K562 (cell line): ENCODE measurements around the gene ARMC9. TPM values are rescaled to one million over a fixed set of nuclear protein-coding genes. Genes with fewer than 3 reads are reported as not detected.

ENCODE experiments used
- CHD2 ChIP-seq: IDR thresholded peaks from 2 replicates; pipeline ENCODE4 v1.6.1; 2011; ENCODE audit warnings: low read depth, low read length
- EHMT2 ChIP-seq: fragments of 450-650 bp; IDR thresholded peaks from 2 replicates; pipeline ENCODE4 v1.6.1; 2018; ENCODE audit warnings: antibody characterized with exemption
- FOS ChIP-seq: IDR thresholded peaks from 3 replicates; pipeline ENCODE4 v1.6.1; 2011; ENCODE audit not compliant: insufficient read length; ENCODE audit errors: extremely low read depth
- KLF6 ChIP-seq: fragments of 250-450 bp; sonication (Bioruptor Pico); IDR thresholded peaks from 2 replicates; pipeline ENCODE4 v1.4.0; 2020; ENCODE audit warnings: mild to moderate bottlenecking, moderate library complexity, borderline replicate concordance
- polyA plus RNA-seq, 8 experiments: library from polyadenylated mRNA; depleted of rRNA in 4 of 8; stranded (reverse) in 5 of 8; unstranded in 3 of 8; fragments of >200 nt; fragmentation: Nextera tagmentation in 2 of 8; fragmentation: Illumina TruSeq in 1 of 8; extraction: Ambion mirVana in 2 of 8; extraction: Trizol in 1 of 8; gene quantifications; 2 replicates each; pipeline versions ENCODE4 v1.2.1 to v1.2.3, GENCODE V29; 2011 to 2014; ENCODE audit warnings: inconsistent platforms in 1 of 8, missing spikeins in 1 of 8
- total RNA-seq, 7 experiments: library from RNA; depleted of rRNA in 6 of 7; stranded (reverse); fragments of >200 nt in 6 of 7; fragmentation: Illumina TruSeq in 2 of 7; extraction: Trizol in 2 of 7; gene quantifications; 2 replicates each; pipeline versions ENCODE4 v1.2.1 to v1.2.3, GENCODE V29; 2011 to 2021; ENCODE audit warnings: low replicate concordance in 1 of 7
- TF ChIP-seq, protein P1 (sequence below): sonication (generic); formaldehyde crosslinking; IDR thresholded peaks from 2 replicates; pipeline ENCODE4 v1.8.0; 2023; ENCODE audit warnings: missing genetic modification reagents, mild to moderate bottlenecking, borderline replicate concordance

The ARMC9 gene
- total and polyA plus RNA-seq, 9 of the 15 experiments (the other 6 are each of a cell fraction or from before 2014, with no cell fraction given): 0.36 to 2.3 (median 1.1) TPM

GRCh38 chr2:231198291-231199173 is at the start of gene ARMC9 (continued):
- TF ChIP-seq, protein P1, sequence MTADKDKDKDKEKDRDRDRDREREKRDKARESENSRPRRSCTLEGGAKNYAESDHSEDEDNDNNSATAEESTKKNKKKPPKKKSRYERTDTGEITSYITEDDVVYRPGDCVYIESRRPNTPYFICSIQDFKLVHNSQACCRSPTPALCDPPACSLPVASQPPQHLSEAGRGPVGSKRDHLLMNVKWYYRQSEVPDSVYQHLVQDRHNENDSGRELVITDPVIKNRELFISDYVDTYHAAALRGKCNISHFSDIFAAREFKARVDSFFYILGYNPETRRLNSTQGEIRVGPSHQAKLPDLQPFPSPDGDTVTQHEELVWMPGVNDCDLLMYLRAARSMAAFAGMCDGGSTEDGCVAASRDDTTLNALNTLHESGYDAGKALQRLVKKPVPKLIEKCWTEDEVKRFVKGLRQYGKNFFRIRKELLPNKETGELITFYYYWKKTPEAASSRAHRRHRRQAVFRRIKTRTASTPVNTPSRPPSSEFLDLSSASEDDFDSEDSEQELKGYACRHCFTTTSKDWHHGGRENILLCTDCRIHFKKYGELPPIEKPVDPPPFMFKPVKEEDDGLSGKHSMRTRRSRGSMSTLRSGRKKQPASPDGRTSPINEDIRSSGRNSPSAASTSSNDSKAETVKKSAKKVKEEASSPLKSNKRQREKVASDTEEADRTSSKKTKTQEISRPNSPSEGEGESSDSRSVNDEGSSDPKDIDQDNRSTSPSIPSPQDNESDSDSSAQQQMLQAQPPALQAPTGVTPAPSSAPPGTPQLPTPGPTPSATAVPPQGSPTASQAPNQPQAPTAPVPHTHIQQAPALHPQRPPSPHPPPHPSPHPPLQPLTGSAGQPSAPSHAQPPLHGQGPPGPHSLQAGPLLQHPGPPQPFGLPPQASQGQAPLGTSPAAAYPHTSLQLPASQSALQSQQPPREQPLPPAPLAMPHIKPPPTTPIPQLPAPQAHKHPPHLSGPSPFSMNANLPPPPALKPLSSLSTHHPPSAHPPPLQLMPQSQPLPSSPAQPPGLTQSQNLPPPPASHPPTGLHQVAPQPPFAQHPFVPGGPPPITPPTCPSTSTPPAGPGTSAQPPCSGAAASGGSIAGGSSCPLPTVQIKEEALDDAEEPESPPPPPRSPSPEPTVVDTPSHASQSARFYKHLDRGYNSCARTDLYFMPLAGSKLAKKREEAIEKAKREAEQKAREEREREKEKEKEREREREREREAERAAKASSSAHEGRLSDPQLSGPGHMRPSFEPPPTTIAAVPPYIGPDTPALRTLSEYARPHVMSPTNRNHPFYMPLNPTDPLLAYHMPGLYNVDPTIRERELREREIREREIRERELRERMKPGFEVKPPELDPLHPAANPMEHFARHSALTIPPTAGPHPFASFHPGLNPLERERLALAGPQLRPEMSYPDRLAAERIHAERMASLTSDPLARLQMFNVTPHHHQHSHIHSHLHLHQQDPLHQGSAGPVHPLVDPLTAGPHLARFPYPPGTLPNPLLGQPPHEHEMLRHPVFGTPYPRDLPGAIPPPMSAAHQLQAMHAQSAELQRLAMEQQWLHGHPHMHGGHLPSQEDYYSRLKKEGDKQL (CRISPR knock-in tag): no peak
- no peak for TF ChIP-seq KLF6 (CRISPR knock-in tag)
- TF ChIP-seq CHD2: 0 out of 2 replicates have a peak, but pooled peaks have one; percentile 14
- no peak for TF ChIP-seq EHMT2
- TF ChIP-seq FOS: peak; percentile 59
